ENCODE results near the gene BTBD9.
A peak's percentile ranks its signal among the peaks of the same experiment; 100 is the strongest.

The BTBD9 gene

DNA sequence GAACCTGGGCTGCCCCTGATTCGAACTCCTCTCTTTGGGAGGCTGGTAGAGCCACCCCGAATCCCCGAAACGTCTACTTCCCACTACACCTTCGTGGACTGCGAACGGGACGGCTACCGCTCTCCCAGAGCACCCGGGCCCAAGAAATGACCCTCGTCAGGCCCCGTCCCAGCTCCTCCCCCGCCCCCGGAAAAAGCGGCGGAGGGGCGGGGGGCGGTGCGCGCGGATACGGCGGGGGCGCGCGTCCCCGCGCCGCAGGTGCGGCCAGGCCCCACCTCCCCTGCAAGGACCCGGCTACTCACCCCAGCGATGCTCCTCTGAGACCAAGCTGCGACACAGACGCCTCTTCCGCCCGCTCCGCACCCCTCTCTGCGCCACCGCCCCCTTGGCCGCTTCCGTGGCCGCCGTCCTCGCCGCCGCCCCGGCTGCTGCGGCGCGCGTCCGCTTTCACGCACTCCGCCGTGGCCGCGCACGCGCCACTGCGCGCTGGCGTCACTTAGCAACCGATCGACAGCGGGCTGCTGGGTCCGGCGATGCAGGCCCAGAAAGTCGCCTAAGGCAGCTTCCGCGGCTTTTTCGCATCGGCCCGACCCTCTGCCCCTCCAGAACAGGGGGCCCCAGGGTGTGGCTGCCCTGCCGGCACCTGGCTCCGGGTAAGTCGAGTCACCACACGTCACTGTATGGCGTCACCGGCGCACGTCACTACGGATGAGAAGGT, at the start of gene BTBD9:
BTBD9 (minus strand) TSS at position 432 of the 718 bp plus-strand sequence.
- DNase-seq (ENCODE audit: low spot score), result peak; percentile 75

GRCh38 chr6:38688579-38689087, 48.9 kb upstream of the BTBD9 start:
- DNase-seq (ENCODE audit: low spot score), result no peak

- DNase-seq (ENCODE audit: low spot score), result no peak
These were observed 47.8 kb upstream of the BTBD9 start for GRCh38 chr6:38687549-38687948.

DNA sequence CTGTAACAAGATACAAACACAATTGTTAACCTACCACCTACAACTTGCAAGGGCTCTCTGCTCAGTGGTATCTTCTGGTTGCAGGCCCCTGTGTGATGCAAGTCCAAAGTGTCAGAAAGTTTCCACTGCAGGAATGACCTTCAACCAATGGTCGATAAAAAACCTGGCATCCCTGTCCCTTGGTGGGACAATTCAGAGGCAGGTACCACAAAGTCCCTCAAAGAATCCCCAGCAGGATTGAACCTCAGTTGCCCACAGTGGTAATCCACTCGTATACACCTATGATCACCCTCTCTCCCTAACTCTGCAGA, 47.3 kb upstream of the BTBD9 start:
- no peak for DNase-seq (ENCODE audit: low spot score)

DNA sequence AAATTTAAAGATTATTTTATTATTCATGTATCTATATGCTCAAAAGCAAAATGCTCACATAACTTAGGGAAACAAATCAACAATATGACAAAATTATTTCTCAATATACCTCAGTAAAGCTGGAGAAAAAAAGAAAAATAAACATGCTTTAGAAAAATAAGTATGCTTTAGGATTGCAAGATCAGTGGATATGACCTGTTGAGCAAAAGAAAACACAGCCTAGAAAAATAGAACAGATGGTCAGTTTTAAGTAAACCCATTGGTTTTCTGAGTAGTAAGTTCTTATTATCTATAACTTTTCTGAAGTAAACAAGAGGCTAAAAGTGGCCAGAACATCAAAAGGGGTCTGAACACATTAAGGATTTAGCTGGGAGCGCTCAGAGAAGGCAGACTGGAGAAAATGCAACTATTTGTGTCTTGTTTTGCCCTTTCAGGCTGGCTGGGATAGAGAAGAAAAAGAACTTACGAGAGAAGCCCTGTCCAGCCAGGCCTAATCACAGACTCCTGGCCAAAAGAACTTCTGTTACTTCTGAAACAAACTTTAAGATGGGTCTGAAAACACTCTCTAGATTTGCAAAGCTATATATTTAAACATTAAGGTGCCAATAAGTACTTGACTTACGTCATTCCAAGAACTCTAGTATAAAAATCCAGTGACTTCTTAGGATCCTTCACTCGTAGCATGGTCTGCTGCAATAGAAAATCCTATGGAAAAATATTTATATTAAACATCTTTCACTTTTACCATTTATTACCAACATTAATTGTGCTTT, 46.7 kb upstream of the BTBD9 start:
- DNase-seq (ENCODE audit: low spot score), result no peak

DNA sequence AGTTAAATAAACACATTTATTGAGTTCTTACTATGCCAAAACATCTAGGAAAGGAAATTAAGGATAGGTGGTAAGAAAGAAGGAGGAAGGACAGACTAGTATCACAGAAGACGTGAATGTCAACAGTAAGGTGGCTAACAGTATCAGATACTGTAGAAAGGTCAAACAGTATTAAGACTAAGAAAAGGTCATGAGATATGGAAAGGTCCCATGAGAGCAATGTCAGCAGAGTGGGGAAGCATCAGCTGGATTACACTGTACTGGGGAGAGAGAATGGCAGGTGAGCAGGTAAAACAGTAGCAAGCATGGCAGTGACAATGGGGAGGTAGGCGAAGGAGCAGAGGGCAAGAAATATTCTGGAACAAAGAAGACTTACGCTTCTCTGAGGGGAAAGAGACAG, 45.2 kb upstream of the BTBD9 start:
- no peak for DNase-seq (ENCODE audit: low spot score)

DNA sequence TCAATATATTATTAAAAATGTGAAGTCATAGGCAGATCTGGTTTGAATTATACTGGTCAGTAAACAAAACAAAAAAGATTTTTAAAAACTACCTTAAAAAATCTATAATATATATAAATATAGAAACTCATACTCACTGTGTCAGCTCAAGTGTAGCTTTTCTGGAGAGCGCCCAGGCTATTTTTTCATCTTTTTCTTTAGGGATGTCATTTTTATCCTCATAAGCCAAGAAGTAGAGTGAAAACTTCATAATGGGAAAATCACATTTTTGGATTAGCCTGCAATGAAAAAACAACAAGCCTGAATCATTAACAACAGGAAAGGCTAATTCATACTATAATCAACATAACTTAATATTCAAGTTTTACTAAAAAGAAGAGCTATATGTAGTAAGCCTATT, 44.5 kb upstream of the BTBD9 start:
- DNase-seq (ENCODE audit: low spot score), result no peak

DNA sequence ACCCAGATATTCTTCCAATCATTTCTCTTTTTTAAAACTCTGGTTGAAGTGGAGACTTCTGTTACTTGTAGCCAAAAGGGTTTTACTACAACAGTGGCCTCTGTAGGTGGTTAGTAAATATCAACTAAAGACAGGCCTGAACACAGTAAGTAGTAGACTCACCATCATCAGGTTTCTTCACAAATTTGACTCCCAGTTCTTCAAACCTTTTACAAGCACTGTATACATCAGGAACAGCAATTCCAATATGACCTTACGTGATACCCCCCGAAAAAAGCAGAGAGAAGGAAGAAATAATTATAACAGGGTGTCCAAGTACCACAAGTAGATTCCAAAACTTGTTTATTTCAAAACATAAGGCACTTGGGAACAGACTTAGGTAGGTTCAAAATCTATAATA, 42.1 kb upstream of the BTBD9 start:
- DNase-seq (ENCODE audit: low spot score), result no peak

- DNase-seq (ENCODE audit: low spot score), result no peak
These were observed 39.9 kb upstream of the BTBD9 start for GRCh38 chr6:38679668-38680067.

- DNase-seq (ENCODE audit: low spot score), result no peak
These were observed 38.5 kb upstream of the BTBD9 start for GRCh38 chr6:38678178-38678760.

DNA sequence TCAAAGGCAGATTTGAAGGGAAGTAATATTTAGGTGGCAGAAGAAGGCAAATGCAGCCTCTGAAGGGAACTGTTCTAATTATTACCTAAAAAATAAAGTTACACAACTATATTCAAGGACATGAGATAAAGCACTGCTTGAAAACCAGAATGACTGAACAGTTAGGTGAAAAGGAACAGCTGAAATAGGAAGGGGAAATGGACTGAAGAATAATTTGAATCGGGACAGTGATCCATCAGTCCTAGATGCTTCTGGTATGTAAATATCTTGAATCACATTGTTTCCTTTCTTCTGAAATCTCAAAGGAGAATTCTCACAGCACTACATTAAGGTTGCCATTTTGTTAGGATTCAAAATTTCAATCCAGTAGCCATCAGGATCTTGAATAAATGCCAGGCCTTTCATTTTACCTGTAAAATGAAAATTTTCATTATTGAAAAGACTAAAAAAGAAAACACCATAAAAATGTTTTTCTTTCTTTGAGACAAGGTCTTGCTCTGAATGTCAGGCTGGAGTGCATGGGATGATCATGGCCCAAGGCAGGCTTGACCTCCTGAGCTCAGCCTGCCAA, 37.3 kb upstream of the BTBD9 start:
- no peak for DNase-seq (ENCODE audit: low spot score)

DNA sequence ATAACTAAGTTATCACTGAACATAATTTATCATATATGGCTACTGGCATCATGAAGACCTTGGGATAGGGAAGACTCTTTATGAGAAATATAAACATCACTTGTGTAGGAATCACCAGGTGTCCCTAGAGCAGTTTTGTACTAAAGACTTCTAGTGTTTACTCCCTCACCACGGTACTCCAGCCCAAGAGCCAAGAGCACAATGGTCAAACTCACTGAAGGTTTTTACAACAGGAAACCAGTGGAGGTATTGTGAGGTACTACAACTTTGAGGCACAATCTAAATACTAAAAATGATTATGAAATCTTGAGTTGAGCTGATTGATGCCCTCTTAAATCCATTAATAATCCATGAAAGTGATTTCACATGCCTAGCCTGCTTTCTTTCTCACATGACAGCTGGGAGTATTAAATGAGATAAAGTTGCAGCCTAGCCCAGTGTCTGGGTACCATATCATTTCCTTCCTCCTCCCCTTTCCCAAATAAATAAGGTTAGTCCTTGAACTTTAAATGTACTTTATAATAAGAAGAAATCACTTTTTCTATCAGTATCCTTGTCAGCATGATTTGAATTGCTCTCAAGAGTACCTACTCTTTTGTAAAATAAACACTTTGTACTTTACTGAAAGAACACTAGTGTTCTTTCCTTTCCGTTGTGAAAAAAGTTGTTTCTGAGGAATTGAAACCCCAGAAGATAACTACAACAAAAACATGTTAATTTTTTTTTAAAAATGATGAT, 36.7 kb upstream of the BTBD9 start:
- no peak for DNase-seq (ENCODE audit: low spot score)

DNA sequence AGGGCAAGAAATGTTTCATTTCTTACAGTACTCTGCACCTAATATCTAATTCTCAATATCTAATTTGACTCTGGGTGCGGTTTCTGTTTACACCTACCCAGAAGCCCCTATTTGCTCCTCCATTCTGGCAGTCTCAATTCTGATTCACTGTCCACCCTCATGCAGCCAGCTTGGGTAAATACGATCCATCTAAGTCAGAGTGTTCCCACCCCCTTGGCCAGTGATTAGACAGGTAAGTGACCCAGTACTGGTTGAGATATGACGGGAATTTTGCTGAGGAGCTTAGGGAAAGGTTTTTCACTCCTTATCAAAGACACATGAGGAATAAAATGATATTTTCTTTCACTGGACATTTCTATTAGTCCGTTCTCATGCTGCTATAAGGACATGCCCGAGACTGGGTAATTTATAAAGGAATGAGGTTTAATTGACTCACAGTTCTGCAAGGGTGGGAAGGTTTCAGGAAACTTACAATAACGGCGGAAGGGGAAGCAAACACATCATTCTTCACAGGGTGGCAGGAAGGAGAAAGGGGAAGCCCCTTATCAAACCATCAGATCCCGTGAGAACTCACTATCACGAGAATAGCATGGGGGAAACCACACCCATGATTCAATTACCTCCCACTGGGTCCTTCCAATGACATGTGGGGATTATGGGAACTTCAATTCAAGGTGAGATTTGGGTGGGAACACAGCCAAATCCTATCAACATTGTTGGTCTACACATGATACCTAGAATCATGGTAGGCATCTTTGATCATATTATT, 33.9 kb upstream of the BTBD9 start:
- peak; percentile 10 for DNase-seq (ENCODE audit: low spot score)

- peak; percentile 43 for DNase-seq (ENCODE audit: low spot score)
These were observed 32.2 kb upstream of the BTBD9 start for GRCh38 chr6:38671885-38672467.

GRCh38 chr6:38658418-38659167, 18.9 kb upstream of the BTBD9 start:
- no peak for DNase-seq (ENCODE audit: low spot score)

DNA sequence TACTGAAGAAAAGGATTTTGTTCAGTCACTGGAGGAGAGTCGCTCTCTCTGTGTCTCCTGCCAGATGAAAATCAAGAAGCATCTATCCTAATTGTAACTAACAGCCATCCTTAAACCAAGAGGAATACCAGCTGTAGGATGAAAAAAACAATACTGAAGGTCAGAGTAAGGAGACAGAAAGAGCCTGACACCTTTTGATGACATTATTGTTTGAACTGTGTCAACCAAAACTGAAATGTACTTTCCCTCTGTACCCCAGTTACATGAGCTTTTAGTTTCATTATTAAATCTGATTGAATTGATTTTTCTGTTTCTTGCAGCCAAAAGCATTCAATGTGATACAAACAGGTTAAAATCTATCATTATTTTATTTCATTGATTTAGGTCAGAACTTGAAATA, 17.2 kb upstream of the BTBD9 start:
- no peak for DNase-seq (ENCODE audit: low spot score)

DNA sequence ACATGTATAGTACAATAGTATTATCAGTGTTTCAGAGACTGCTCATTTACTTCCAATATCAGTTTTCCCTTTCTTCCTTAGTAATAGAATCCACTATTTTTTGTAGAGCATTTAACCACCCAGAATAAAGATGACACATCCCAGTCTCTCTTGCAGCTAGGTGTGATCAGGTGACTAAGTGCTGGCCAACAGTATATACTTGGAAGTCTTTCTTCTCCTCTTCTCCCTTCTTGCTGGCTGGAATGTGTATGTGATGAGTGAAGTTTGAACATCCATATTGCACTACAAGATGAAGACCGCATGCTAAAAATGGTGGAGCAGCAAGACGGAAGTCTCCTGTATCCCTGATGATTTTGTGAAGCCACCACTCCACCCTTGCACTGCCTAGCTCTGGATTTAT, 14.5 kb upstream of the BTBD9 start:
- DNase-seq (ENCODE audit: low spot score), result no peak

GRCh38 chr6:38651121-38651784, 11.5 kb upstream of the BTBD9 start:
- no peak for DNase-seq (ENCODE audit: low spot score)

- DNase-seq (ENCODE audit: low spot score), result no peak
These were observed 10.6 kb upstream of the BTBD9 start for GRCh38 chr6:38650207-38650752.
